ENCODE results near the gene TMEM179. TPM values are rescaled to one million over a fixed set of nuclear protein-coding genes. Genes with fewer than 3 reads are reported as not detected.

The TMEM179 gene
- total and polyA plus RNA-seq, 2 of the 13 experiments (the other 11 are each of a cell fraction or from before 2014, with no cell fraction given): not detected

DNA sequence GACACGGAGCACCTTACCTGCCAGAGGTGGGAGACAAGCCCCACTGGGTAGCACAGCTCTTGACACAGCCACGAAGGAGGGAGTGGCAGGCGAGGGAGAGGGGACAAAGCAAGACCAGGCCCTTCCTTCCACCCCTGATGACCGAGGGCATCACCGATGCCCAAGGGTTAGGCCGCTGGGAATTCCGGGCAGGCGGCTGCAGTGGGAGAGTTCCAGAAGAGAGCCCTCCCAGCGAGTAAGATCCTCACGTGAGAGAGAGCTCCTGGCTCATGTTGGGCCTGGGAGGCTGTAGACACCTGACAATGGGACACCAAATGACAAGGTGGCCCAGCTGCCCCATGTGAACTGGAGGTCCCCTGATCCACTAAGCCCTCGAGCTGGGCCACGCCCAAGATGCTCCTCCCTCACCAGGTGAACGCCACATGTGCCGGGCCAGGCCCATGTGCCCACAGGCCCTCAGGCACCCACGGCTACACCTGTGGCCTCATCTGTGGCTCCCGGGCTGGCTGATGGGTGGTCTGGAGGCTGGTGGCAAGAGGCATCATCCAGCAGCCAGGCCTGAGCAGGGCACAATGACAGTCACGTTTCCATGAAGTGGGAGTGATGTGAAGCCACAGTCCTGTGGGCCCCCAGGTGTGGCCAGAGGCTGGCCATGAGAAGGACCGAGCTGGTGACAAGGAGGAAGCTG, 57.1 kb downstream of the TMEM179 start:
- no peaks in the 10 kb centered on the region for H3K9me3 ChIP-seq (ENCODE audit: low read length)
- no peak overlapping the region for H3K4me3 ChIP-seq (replicated peaks in 1 of 3; ENCODE audit: insufficient read depth in 1 of 3, low read depth in 2 of 3, low read length in 3 of 3)
- POLR2A ChIA-PET: no interaction called here
- H3K9ac ChIP-seq (ENCODE audit: insufficient read depth, low read depth, low read length): no peak overlapping the region
- WGBS (ENCODE audit: low lambda C conversion rate): 31% methylated on average over 3 of the region's 18 CpGs
- no peak for TF ChIP-seq ZFP82 (CRISPR knock-in tag; IDR thresholded peaks at IDR 0.05; ENCODE audit: borderline replicate concordance)
- no peak for DNase-seq (ENCODE audit: low spot score)
- no peaks in the 10 kb centered on the region for H3K36me3 ChIP-seq (replicated peaks in 1 of 2; ENCODE audit: control insufficient read depth in 1 of 2, insufficient read depth in 2 of 2, low read length in 2 of 2)
- ATAC-seq: no peak
- H3K79me2 ChIP-seq (ENCODE audit: insufficient read depth, low read length): no peaks in the 10 kb centered on the region
- H3K4me2 ChIP-seq (ENCODE audit: low read depth, low read length): no peak overlapping the region
- no peak overlapping the region for H2AFZ ChIP-seq (ENCODE audit: low read length)
- peaks cover 3% of the 10 kb centered on the region; the same call in 1 of the 2 replicates for H4K20me1 ChIP-seq (ENCODE audit: insufficient read depth, low read length)
- no TSS peak for BruUV-seq (replicated peaks)
- in situ Hi-C loops (cut with HindIII; ENCODE audit: extremely low pct_ligation_motif_present, low pct_unique_long_range_greater_than_20kb): no loop called here
- H3K4me1 ChIP-seq (ENCODE audit: insufficient read depth, low read length): no peaks in the 10 kb centered on the region
- peaks cover 18 to 77% of the 10 kb centered on the region in 2 experiments for H3K27me3 ChIP-seq (ENCODE audit: control insufficient read depth in 1 of 2, insufficient read depth in 2 of 2, low read length in 2 of 2)
- no peak for FAIRE-seq
- intact Hi-C loops (cut with micrococcal nuclease; ENCODE audit: unreplicated experiment): no loop called here
- CTCF ChIA-PET (ENCODE audit: low intra/inter-chr PET ratio, low total read pairs): no interaction called here
- H3K27ac ChIP-seq (ENCODE audit: extremely low read length, insufficient read depth, low read length): no peak overlapping the region

DNA sequence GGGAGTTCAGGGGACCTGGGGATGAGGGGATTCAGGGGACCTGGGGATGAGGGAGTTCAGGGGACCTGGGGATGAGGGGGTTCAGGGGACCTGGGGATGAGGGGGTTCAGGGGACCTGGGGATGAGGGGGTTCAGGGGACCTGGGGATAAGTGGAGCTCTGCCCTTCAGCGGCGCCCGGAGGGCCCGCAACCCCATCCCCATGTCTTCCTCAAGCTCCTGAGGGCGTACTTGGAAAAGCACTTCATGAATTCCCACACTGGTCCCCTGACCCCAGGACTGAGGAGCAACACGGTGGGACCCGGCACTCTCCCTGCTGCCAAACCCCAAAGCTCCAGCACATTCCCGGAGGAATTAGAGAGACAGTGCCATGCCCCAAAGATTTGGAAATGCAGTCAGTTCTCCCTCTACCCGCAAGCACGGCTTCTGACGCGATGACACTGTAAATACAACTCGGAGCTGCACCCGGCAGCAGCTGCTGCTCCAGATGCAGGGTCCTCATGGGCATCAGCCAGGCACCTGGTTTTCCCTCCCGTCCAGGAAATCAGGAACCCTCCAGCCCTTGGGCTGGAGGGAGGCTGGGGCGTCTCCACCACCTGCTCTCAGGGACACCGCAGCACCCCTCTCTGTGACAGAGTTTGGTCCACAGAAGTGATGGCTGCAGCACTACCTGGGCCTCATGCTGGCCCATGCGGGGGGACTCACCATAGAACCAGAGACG, 57.8 kb downstream of the TMEM179 start:
- peaks cover 17 to 70% of the 10 kb centered on the region in 2 experiments for H3K27me3 ChIP-seq (ENCODE audit: control insufficient read depth in 1 of 2, insufficient read depth in 2 of 2, low read length in 2 of 2)
- H3K27ac ChIP-seq (ENCODE audit: extremely low read length, insufficient read depth, low read length): no peak overlapping the region
- H3K79me2 ChIP-seq (ENCODE audit: insufficient read depth, low read length): no peaks in the 10 kb centered on the region
- BruUV-seq (replicated peaks): no TSS peak
- TF ChIP-seq PHF5A (CRISPR knock-in tag; IDR thresholded peaks at IDR 0.05; ENCODE audit: low read depth, unreplicated experiment) (no peak), ZNF30 (CRISPR knock-in tag; IDR thresholded peaks at IDR 0.05) (no peak), U2AF1 (optimal IDR thresholded peaks at IDR 0.05; ENCODE audit: low read depth, low read length) (no peak), ISL2 (CRISPR knock-in tag; IDR thresholded peaks at IDR 0.05) (no peak), NBN (conservative IDR thresholded peaks at IDR 0.05) (no peak), ZNF180 (CRISPR knock-in tag; IDR thresholded peaks at IDR 0.05; ENCODE audit: borderline replicate concordance, low read depth) (no peak), U2AF2 (IDR thresholded peaks at IDR 0.05; ENCODE audit: low read depth, low read length) (no peak), RARA (CRISPR knock-in tag; IDR thresholded peaks at IDR 0.05) (no peak), ZNF850 (CRISPR knock-in tag; conservative IDR thresholded peaks at IDR 0.05) (no peak), ZNF343 (CRISPR knock-in tag; IDR thresholded peaks at IDR 0.05) (no peak), ZNF136 (CRISPR knock-in tag; IDR thresholded peaks at IDR 0.05; ENCODE audit: low read depth) (no peak), ZSCAN12 (CRISPR knock-in tag; IDR thresholded peaks at IDR 0.05) (no peak), ZNF3 (CRISPR knock-in tag; IDR thresholded peaks at IDR 0.05) (no peak), ZNF616 (CRISPR knock-in tag; IDR thresholded peaks at IDR 0.05; ENCODE audit: low read depth) (no peak), ZNF44 (CRISPR knock-in tag; IDR thresholded peaks at IDR 0.05) (no peak), ZNF724P (CRISPR knock-in tag; IDR thresholded peaks at IDR 0.05; ENCODE audit: borderline replicate concordance) (no peak), FOSL2 (CRISPR knock-in tag; IDR thresholded peaks at IDR 0.05) (no peak)
- ChIA-PET CTCF (ENCODE audit: low intra/inter-chr PET ratio, low total read pairs) (no interaction called here), POLR2A (no interaction called here)
- no peaks in the 10 kb centered on the region for H3K36me3 ChIP-seq (replicated peaks in 1 of 2; ENCODE audit: control insufficient read depth in 1 of 2, insufficient read depth in 2 of 2, low read length in 2 of 2)
- peaks cover 3% of the 10 kb centered on the region; the same call in 1 of the 2 replicates for H4K20me1 ChIP-seq (ENCODE audit: insufficient read depth, low read length)
- no peak overlapping the region for H3K4me2 ChIP-seq (ENCODE audit: low read depth, low read length)
- FAIRE-seq: no peak
- H3K4me3 ChIP-seq (replicated peaks in 1 of 3; ENCODE audit: insufficient read depth in 1 of 3, low read depth in 2 of 3, low read length in 3 of 3): no peak overlapping the region
- no peak for DNase-seq (ENCODE audit: low spot score)
- no peak overlapping the region for H2AFZ ChIP-seq (ENCODE audit: low read length)
- no peaks in the 10 kb centered on the region for H3K4me1 ChIP-seq (ENCODE audit: insufficient read depth, low read length)
- no peaks in the 10 kb centered on the region for H3K9me3 ChIP-seq (ENCODE audit: low read length)
- intact Hi-C loops (cut with micrococcal nuclease; ENCODE audit: unreplicated experiment): no loop called here
- ATAC-seq: no peak
- 0% methylated on average over 3 of the region's 19 CpGs for WGBS (ENCODE audit: low lambda C conversion rate)
- H3K9ac ChIP-seq (ENCODE audit: insufficient read depth, low read depth, low read length): no peak overlapping the region
- in situ Hi-C loops (cut with HindIII; ENCODE audit: extremely low pct_ligation_motif_present, low pct_unique_long_range_greater_than_20kb): no loop called here

Measured in HepG2 (cell line).